Measurements from ENCODE around the gene RAPGEF2.

The RAPGEF2 gene

DNA sequence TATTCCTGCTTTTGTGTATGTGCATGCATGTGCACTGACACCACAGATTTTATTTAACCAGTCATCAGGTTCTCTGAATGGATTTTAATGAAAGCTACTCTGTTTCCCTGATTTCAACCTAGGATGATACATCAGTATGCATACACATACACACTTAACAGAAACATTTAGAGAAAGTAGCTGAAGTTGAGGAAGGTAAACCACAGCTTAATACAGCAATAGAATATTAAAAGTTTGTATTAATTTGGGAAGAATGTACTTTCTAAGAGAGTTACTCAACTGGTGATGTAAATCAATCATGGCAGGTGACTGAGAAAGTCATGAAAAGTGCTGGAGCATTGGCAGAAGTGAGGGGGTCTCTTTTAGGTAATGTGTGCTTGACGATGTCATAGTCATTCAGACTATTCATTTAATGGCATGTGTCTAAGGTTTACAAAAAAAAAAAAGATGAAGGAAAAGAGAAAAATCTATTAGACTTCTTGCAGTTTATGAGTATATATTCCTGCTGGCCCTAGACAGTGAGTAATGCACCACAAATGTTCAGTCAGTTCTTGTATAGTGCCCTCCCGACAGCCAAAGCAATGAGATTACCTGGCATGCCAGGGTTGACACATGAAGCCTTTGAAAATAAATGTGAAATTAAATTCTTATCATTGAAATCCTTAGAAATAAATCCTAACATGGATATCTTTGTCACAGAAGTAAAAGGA is 187.6 kb downstream of the RAPGEF2 start:
- Histone ChIP-seq H3K4me1 (ENCODE audit: control insufficient read depth, insufficient read depth, low read length, poor library complexity, severe bottlenecking) (no peaks in the 10 kb centered on the region), H3K27ac (ENCODE audit: insufficient read depth, low read length, poor library complexity, severe bottlenecking) (no peak overlapping the region), H3K36me3 (ENCODE audit: control insufficient read depth, insufficient read depth, low read length) (no peaks in the 10 kb centered on the region), H3K9me3 (ENCODE audit: control insufficient read depth, low read length) (no peaks in the 10 kb centered on the region), H3K27me3 (replicated peaks; ENCODE audit: control insufficient read depth, insufficient read depth, low read length, poor library complexity, severe bottlenecking) (no peaks in the 10 kb centered on the region), H3K4me3 (ENCODE audit: insufficient read depth, low read depth, low read length, poor library complexity, severe bottlenecking) (no peak overlapping the region)
- no peak for DNase-seq

DNA sequence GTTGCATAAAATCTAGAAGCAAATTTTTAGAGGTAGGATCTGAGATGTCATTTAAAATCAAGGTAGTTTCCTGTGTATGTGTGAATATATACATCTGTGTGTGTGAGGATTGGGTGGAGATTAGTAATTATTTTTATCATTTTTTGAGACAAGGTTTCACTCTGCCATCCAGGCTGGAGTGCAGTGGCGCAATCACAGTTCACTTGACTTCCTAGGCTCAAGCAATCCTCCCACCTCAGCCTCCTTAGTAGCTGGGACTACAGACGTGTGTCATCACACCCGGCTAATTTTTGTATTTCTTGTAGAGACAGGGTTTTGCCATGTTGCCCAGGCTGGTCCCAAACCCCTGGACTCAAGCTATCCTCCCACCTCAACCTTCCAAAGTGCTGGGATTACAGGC is 188.3 kb downstream of the RAPGEF2 start:
- Histone ChIP-seq H3K36me3 (ENCODE audit: control insufficient read depth, insufficient read depth, low read length) (no peaks in the 10 kb centered on the region), H3K9me3 (ENCODE audit: control insufficient read depth, low read length) (no peaks in the 10 kb centered on the region), H3K27me3 (replicated peaks; ENCODE audit: control insufficient read depth, insufficient read depth, low read length, poor library complexity, severe bottlenecking) (no peaks in the 10 kb centered on the region), H3K4me1 (ENCODE audit: control insufficient read depth, insufficient read depth, low read length, poor library complexity, severe bottlenecking) (no peaks in the 10 kb centered on the region), H3K27ac (ENCODE audit: insufficient read depth, low read length, poor library complexity, severe bottlenecking) (no peak overlapping the region), H3K4me3 (ENCODE audit: insufficient read depth, low read depth, low read length, poor library complexity, severe bottlenecking) (no peak overlapping the region)
- no peak for DNase-seq

DNA sequence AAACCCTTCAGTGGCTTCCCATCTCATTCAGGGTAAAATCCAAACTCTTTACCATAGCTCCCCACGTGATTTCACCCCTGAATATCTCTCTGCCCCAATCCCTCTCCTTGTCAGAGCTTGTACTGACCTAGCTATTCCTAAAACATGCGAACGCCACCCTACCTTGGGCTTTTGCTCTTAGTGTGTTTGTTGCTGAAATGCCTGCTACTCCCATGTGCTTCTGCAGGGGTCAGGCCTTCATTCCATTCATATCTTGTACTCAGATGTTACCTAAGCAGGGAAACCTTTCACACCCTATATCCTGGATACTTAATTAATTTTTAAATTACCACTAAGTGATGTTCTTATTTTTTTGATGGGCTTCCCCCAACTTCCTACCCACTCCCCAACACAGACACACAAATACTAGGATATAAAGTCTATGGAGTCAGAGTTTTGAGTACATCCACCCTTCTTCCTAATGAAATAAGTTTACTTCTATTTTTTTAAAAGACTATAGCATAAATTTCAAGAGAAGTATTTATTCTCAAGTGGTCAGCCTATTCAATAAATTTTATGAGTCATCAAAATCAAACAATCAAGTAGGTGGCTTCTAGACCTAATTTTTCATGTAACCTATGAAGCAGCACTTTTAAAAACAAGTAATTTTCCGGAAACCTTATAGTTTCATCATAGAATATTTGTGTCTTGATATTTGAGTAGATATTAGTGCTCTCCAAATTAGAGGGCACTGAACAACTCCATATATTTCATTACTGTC is 189.4 kb downstream of the RAPGEF2 start:
- Histone ChIP-seq H3K9me3 (ENCODE audit: control insufficient read depth, low read length) (no peaks in the 10 kb centered on the region), H3K4me3 (ENCODE audit: insufficient read depth, low read depth, low read length, poor library complexity, severe bottlenecking) (no peak overlapping the region), H3K4me1 (ENCODE audit: control insufficient read depth, insufficient read depth, low read length, poor library complexity, severe bottlenecking) (no peaks in the 10 kb centered on the region), H3K27me3 (replicated peaks; ENCODE audit: control insufficient read depth, insufficient read depth, low read length, poor library complexity, severe bottlenecking) (no peaks in the 10 kb centered on the region), H3K27ac (ENCODE audit: insufficient read depth, low read length, poor library complexity, severe bottlenecking) (no peak overlapping the region), H3K36me3 (ENCODE audit: control insufficient read depth, insufficient read depth, low read length) (no peaks in the 10 kb centered on the region)
- DNase-seq: no peak

DNA sequence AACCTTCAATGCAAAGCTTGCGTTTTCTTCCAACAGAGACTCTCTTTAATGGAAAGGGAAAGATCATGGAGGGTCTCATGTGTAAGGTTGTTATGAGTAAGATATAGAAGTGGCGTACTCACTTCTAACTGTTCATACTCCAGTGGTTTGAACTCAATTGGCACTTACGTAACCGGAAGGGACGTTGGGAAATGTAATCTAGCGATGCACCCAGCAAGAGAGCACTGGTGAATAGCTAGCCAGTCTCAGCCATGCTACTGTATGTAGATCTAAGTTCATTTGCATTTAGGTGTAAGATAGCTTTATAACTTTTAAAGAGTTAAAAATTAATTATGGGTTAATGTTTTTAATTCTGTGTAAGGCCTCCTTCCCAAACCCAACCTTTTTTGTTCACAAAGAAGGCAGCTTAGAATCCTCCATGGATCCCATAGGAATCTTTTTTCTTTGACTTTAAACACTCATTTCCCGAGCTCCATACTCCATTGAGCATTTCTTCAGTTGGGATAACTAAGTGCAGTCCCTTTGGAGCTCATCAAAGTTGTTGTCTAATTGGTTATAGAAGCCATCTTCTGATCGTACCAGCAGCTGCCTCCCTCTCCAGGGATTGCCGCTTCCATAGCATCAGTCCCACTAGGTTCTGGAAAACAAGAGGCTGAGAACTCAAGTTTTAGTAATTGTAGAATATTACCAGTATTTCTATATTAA is 191.1 kb downstream of the RAPGEF2 start:
- H3K4me1 ChIP-seq (ENCODE audit: control insufficient read depth, insufficient read depth, low read length, poor library complexity, severe bottlenecking): no peaks in the 10 kb centered on the region
- no peak for DNase-seq

DNA sequence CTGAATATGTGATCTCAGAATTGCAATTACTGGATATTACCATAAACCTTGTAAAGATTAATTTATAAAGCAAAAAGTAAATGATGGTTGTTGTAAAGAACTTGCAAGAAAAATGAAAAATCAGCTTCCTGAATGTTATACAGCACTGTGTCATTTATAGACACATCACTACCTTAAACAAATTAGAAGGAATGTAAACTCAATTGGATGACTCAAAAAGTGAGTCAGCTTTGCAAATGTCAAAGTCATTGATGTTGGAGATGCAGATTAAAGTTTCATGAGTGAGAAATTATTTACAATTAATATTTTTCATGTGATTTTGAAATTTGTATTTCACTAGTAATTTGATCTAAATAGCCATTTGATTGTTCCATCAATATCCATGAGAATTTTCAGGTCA is 193.2 kb downstream of the RAPGEF2 start:
- DNase-seq: no peak
- H3K36me3 ChIP-seq (ENCODE audit: control insufficient read depth, insufficient read depth, low read length): no peaks in the 10 kb centered on the region
- H3K4me3 ChIP-seq (ENCODE audit: insufficient read depth, low read depth, low read length, poor library complexity, severe bottlenecking): no peak overlapping the region
- H3K27me3 ChIP-seq (replicated peaks; ENCODE audit: control insufficient read depth, insufficient read depth, low read length, poor library complexity, severe bottlenecking): no peaks in the 10 kb centered on the region
- no peak overlapping the region for H3K27ac ChIP-seq (ENCODE audit: insufficient read depth, low read length, poor library complexity, severe bottlenecking)
- H3K9me3 ChIP-seq (ENCODE audit: control insufficient read depth, low read length): no peaks in the 10 kb centered on the region
- no peaks in the 10 kb centered on the region for H3K4me1 ChIP-seq (ENCODE audit: control insufficient read depth, insufficient read depth, low read length, poor library complexity, severe bottlenecking)

More for the DNA sequence above, 191.1 kb downstream of the RAPGEF2 start:
- Histone ChIP-seq H3K36me3 (ENCODE audit: control insufficient read depth, insufficient read depth, low read length) (no peaks in the 10 kb centered on the region), H3K27ac (ENCODE audit: insufficient read depth, low read length, poor library complexity, severe bottlenecking) (no peak overlapping the region), H3K9me3 (ENCODE audit: control insufficient read depth, low read length) (no peaks in the 10 kb centered on the region), H3K4me3 (ENCODE audit: insufficient read depth, low read depth, low read length, poor library complexity, severe bottlenecking) (no peak overlapping the region), H3K27me3 (replicated peaks; ENCODE audit: control insufficient read depth, insufficient read depth, low read length, poor library complexity, severe bottlenecking) (no peaks in the 10 kb centered on the region)

DNA sequence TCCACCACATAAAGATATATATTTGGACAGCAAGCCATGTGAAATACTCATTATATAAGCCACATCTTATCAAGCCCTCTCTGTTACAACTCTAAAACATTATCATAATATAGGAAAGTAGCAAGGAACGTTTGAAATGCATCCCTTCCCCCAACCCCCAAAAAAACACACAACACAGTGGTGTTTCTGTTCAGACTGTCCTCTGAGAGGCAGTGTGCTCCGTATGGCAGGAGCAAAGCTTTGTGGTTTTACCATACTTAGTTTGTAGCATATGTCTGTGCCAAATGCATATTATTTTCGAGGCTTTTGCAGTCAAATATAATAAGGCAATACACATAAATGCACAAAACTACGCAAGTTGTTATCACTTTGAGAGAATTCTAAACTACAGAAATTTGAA is 194.2 kb downstream of the RAPGEF2 start:
- Histone ChIP-seq H3K27ac (ENCODE audit: insufficient read depth, low read length, poor library complexity, severe bottlenecking) (no peak overlapping the region), H3K4me1 (ENCODE audit: control insufficient read depth, insufficient read depth, low read length, poor library complexity, severe bottlenecking) (no peaks in the 10 kb centered on the region), H3K27me3 (replicated peaks; ENCODE audit: control insufficient read depth, insufficient read depth, low read length, poor library complexity, severe bottlenecking) (no peaks in the 10 kb centered on the region), H3K9me3 (ENCODE audit: control insufficient read depth, low read length) (no peaks in the 10 kb centered on the region), H3K36me3 (ENCODE audit: control insufficient read depth, insufficient read depth, low read length) (no peaks in the 10 kb centered on the region), H3K4me3 (ENCODE audit: insufficient read depth, low read depth, low read length, poor library complexity, severe bottlenecking) (no peak overlapping the region)
- DNase-seq: no peak

DNA sequence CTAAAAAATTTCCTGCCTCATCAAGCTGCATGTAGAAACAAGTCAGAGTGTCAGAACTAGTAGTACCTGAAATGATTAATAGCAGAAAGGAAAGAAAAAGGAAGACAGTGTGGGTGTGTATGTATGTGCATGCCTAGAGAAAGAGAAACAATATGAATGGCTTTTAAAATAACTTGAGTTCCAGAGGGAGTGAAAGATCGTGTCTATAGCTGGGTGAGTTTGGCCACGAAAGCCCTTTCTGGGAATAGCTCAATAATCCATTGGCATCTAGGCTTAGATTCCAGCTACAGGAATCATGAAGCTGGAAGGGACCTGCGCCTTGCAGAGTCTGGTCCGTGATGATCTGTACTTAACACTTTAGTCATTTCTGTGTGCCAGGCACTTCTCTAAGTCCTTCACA is 195.6 kb downstream of the RAPGEF2 start:
- H3K4me3 ChIP-seq (ENCODE audit: insufficient read depth, low read depth, low read length, poor library complexity, severe bottlenecking): no peak overlapping the region
- no peaks in the 10 kb centered on the region for H3K9me3 ChIP-seq (ENCODE audit: control insufficient read depth, low read length)
- H3K4me1 ChIP-seq (ENCODE audit: control insufficient read depth, insufficient read depth, low read length, poor library complexity, severe bottlenecking): no peaks in the 10 kb centered on the region
- no peak overlapping the region for H3K27ac ChIP-seq (ENCODE audit: insufficient read depth, low read length, poor library complexity, severe bottlenecking)
- H3K36me3 ChIP-seq (ENCODE audit: control insufficient read depth, insufficient read depth, low read length): no peaks in the 10 kb centered on the region
- DNase-seq: no peak
- H3K27me3 ChIP-seq (replicated peaks; ENCODE audit: control insufficient read depth, insufficient read depth, low read length, poor library complexity, severe bottlenecking): no peaks in the 10 kb centered on the region

DNA sequence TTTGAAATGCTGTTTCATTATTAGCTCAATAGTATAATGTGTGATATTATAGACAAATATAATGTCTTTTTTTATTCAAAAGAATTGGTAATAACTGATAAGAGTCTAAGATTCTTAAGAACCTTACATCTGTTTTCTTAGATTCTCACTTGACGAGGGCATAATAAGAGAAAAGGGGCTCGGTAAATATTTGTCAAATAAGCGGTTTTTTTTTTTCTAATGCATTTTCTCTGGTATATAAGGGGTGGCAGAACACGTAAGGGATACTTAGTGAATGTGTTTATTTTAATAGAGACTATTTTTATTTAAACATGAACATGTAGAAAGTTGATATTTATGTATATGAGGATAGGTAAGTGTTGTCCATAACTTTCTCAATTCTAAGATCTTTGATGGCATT is 200.6 kb downstream of the RAPGEF2 start:
- Histone ChIP-seq H3K4me1 (ENCODE audit: control insufficient read depth, insufficient read depth, low read length, poor library complexity, severe bottlenecking) (no peaks in the 10 kb centered on the region), H3K36me3 (ENCODE audit: control insufficient read depth, insufficient read depth, low read length) (no peaks in the 10 kb centered on the region), H3K4me3 (ENCODE audit: insufficient read depth, low read depth, low read length, poor library complexity, severe bottlenecking) (no peak overlapping the region), H3K9me3 (ENCODE audit: control insufficient read depth, low read length) (no peaks in the 10 kb centered on the region), H3K27ac (ENCODE audit: insufficient read depth, low read length, poor library complexity, severe bottlenecking) (no peak overlapping the region), H3K27me3 (replicated peaks; ENCODE audit: control insufficient read depth, insufficient read depth, low read length, poor library complexity, severe bottlenecking) (no peaks in the 10 kb centered on the region)
- no peak for DNase-seq

DNA sequence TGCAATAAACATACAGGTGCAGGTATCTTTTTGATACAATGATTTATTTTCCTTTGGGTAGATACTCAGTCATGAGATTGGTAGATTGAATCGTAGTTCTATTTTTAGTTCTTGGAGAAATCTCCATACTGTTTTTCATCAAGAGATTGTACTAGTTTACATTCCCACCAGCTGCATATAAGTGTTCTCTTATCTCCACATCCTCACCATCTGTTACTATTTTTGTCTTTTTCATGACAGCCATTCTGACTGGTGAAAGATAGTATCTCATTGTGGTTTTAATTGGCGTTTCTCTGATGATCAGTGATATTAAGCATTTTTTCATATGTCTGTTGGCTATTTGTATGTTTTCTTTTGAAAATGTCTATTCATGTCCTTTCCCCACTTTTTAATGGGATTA is 202.2 kb downstream of the RAPGEF2 start:
- Histone ChIP-seq H3K4me3 (ENCODE audit: insufficient read depth, low read depth, low read length, poor library complexity, severe bottlenecking) (no peak overlapping the region), H3K36me3 (ENCODE audit: control insufficient read depth, insufficient read depth, low read length) (no peaks in the 10 kb centered on the region), H3K27me3 (replicated peaks; ENCODE audit: control insufficient read depth, insufficient read depth, low read length, poor library complexity, severe bottlenecking) (no peaks in the 10 kb centered on the region), H3K27ac (ENCODE audit: insufficient read depth, low read length, poor library complexity, severe bottlenecking) (no peak overlapping the region), H3K9me3 (ENCODE audit: control insufficient read depth, low read length) (no peaks in the 10 kb centered on the region), H3K4me1 (ENCODE audit: control insufficient read depth, insufficient read depth, low read length, poor library complexity, severe bottlenecking) (no peaks in the 10 kb centered on the region)
- no peak for DNase-seq

DNA sequence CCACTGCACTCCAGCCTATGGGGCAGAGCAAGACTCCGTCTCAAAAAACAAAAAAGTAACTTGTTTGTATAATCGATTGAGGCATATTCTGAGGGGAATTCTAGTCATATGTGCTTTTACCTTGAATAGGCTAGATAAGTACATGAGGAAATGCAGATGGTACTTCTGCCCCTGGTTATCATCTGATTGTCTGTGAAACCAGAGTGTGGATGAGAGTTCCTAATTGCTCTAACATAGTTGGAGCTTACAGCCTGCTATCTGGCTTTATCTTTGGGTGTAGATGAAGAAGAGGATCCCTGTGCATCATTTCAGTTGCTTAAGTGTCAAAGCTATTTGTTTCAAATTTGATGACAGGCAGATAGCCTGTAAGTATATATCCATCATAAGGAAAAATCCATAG is 205.1 kb downstream of the RAPGEF2 start:
- H3K9me3 ChIP-seq (ENCODE audit: control insufficient read depth, low read length): no peaks in the 10 kb centered on the region
- H3K4me1 ChIP-seq (ENCODE audit: control insufficient read depth, insufficient read depth, low read length, poor library complexity, severe bottlenecking): no peaks in the 10 kb centered on the region
- H3K4me3 ChIP-seq (ENCODE audit: insufficient read depth, low read depth, low read length, poor library complexity, severe bottlenecking): no peak overlapping the region
- H3K36me3 ChIP-seq (ENCODE audit: control insufficient read depth, insufficient read depth, low read length): no peaks in the 10 kb centered on the region
- H3K27me3 ChIP-seq (replicated peaks; ENCODE audit: control insufficient read depth, insufficient read depth, low read length, poor library complexity, severe bottlenecking): no peaks in the 10 kb centered on the region
- DNase-seq: no peak
- no peak overlapping the region for H3K27ac ChIP-seq (ENCODE audit: insufficient read depth, low read length, poor library complexity, severe bottlenecking)
